HFF-Myc (cell line): ENCODE data around the gene NARF.
"Not testable (repeated sequence)": the region's sequence is repeated elsewhere in the genome, so short reads cannot be mapped to it uniquely, and the experiment has no call there.

Experiments used
- DNase-seq: peaks from one replicate; pipeline ENCODE4 v3.0.0-alpha.2; 2011; ENCODE audit warnings: low read depth; ENCODE audit errors: extremely low read depth
- H3K4me3 ChIP-seq: replicated peaks from 2 replicates; pipeline ENCODE4 v1.5.1; 2011; ENCODE audit warnings: low read depth, mild to moderate bottlenecking, control low read depth, low read length
- TF ChIP-seq, protein P1 (sequence below): IDR thresholded peaks from 2 replicates; pipeline ENCODE4 v1.5.1; 2012; ENCODE audit warnings: mild to moderate bottlenecking, low read depth, low read length, control low read depth; ENCODE audit errors: missing control alignments

The NARF gene

DNA sequence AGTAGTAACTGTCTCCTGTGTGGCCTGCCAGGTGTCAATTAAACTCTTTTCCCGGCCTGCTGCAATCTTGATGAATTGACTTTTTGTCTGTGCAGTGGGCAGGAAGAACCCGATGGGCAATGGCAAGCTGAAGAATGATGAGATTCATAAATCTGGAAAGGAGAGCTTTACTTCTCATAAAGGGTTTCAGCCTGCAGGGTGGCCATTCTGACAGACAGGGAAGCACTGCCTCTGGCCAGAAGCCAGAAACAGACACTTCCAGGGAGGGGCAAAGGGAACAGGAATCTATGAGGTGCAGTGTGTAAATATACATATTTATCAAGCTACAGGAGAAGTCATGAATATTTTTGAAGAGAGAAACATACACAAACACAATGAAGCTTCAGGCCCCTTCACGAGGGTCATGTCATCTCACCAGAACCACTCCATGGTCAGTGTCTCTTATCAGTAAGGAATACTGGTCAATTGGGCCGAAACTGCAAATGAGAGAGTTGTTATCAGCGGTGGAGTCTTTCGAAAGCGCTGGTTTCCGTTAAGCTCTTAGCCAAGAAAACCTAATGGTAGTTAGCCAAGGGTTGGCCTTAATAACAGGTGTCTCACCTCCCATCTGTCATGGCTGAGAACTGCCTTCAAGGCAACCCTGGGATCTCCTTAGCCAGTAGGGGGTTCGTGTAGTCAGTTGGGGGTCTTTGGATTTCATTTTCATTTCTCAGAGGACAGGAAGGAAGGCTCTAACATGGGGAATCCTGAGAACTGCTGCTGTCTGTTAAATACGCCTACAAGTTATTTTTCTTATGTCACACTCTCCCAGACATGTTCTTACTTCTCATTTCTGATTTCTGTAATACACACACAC is 1.2 kb upstream of the NARF start:
- H3K4me3 ChIP-seq = peak overlapping the region; percentile 77
- TF ChIP-seq, protein P1, sequence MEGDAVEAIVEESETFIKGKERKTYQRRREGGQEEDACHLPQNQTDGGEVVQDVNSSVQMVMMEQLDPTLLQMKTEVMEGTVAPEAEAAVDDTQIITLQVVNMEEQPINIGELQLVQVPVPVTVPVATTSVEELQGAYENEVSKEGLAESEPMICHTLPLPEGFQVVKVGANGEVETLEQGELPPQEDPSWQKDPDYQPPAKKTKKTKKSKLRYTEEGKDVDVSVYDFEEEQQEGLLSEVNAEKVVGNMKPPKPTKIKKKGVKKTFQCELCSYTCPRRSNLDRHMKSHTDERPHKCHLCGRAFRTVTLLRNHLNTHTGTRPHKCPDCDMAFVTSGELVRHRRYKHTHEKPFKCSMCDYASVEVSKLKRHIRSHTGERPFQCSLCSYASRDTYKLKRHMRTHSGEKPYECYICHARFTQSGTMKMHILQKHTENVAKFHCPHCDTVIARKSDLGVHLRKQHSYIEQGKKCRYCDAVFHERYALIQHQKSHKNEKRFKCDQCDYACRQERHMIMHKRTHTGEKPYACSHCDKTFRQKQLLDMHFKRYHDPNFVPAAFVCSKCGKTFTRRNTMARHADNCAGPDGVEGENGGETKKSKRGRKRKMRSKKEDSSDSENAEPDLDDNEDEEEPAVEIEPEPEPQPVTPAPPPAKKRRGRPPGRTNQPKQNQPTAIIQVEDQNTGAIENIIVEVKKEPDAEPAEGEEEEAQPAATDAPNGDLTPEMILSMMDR = no peak
- no peak for DNase-seq

DNA sequence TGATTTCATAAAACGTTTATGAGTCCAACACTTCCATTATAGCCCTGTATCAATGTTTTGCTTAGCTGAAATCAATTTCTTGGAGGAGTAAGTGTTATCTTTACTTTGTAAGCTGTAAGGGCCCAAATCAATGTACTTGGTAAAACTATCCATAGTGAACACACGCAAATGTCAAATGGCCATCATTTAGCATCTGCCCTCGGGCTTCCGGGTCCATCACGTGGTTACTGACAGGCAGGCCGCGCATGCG is 687 bp upstream of the NARF start:
- peak overlapping the region; percentile 77 for H3K4me3 ChIP-seq
- TF ChIP-seq, protein P1 = no peak
- DNase-seq = peak; percentile 73

DNA sequence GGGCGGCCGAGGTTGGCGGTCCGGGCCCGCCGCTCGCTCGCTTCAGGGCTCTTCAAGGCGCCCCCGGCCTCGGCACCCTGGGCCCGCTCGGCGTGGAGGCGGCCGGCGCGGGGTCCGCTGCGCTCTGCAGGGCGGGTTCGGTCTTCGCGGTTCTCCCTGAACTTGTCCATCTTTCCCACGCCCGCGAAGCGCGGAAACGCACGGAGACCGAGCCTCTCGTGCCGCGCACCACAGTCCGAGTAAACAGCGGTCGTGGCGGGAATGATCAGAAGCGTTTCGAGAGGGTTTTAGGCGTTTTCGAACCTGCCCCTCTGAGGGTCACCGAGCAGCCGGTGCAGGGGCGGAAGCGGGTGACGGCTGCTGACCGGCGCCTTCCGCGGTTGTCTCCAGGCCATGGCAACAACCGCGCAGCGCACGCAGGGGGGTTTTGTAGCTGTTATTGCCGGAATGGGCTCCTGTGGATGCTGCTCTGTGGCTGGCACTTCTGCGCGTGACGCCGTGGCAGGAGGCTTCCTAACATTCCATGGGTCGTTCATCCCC is 414 bp downstream of the NARF start:
- H3K4me3 ChIP-seq = peak overlapping the region; percentile 77
- DNase-seq = no peak
- TF ChIP-seq, protein P1 = no peak

DNA sequence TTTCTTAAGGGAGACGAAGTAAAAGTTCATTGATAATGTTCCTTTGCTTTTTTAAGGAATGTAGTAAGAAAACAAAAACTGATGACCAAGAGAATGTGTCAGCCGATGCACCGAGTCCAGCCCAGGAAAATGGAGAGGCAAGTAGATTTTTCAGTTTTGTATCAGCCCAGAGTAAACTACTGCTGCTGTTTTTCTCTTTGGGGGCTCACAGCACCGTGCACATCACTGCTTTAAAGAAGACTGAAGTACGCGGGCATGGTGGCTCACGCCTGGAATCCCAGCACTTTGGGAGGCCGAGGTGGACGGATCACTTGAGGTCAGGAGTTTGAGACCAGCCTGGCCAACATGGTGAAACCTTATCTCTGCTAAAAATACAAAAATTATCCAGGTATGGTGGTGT is 1.4 kb downstream of the NARF start:
- not testable (repeated sequence) for DNase-seq, H3K4me3 ChIP-seq

DNA sequence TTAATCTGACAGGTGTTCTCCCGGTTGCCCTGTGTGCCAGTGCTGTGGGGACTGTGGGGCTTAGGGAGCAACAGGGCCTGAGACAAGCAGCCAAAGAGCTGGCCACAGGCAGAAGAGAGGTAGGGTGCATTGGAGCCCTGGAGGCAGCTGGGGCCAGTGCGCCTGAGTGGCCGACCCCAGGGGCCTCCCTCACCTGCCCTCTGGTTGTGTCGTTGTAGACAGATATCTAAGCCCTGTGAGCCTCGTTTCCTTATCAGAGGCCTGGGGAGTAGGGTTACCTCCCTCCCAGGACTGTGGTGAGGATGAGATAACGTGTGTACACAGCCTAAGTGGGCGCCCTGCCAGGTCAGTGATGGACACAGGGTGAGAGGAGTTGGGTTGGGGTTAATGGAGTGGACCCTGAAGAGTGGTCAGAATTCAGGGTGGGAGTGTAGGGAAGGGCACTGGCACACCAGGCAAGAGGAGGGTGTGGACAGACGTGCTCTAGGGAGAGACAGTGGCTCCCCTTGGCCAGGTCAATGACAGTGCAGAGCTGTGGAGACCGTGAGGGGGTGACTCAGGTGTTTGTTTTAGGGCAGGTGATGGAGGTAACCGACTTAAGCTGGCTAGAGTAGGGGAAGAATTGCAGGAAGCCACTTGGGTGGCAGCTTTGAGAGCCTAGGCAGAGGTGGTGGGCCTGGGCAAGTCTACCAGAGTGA is 3.4 kb downstream of the NARF start:
- TF ChIP-seq, protein P1 = no peak
- no peak overlapping the region for H3K4me3 ChIP-seq
- DNase-seq = no peak

DNA sequence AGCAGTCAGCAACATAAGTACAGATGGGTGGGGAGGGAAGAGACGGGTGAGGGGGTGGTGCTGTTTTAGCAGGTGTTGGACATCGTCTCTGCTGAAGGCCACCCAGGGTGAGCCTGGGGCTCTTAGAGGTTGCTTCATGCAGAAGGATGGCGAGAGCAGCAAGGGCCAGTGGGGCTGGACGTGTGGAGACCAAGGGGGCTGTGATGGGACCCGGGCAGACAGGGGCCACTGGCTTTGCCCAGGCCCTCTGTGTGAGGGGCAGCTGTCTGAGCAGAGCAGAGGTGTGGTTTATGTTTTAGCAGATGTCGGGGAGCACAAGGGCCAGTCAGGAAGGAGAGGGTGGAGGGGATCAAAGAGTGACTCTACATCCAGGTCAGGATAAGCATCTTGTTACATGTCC is 4.8 kb downstream of the NARF start:
- TF ChIP-seq, protein P1 = no peak
- no peak overlapping the region for H3K4me3 ChIP-seq
- DNase-seq = no peak

DNA sequence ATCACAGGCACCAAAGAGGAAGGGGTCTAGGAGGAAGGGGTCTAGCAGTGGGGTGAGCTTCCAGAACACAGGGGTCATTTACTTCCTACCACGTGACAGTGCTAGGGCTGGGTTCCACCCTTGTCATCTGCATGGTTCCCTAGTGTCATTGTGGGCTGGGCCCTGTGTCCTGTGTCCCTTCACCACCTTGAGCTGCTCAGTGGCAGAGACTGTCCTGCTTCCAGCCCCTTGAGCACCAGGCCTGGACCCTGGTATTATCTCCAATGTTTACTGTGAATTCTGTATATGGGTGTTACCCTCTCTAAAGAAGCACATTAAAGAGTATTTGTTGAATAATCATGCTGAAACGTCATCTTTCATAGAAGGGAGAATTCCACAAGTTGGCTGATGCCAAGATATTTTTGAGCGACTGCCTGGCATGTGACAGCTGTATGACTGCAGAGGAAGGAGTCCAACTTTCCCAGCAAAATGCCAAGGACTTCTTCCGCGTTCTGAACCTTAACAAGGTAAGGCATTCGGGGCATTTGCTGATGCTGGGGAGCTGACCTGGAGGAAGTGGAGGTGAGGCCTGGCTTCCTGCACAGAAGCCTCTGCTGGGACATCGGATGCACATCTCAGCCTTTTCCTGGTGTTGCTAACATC is 5.5 kb downstream of the NARF start:
- TF ChIP-seq, protein P1 = no peak
- no peak overlapping the region for H3K4me3 ChIP-seq
- DNase-seq = no peak
